ENCODE measurements around the gene TCIRG1.
"Not testable (repeated sequence)": the region's sequence is repeated elsewhere in the genome, so short reads cannot be mapped to it uniquely, and the experiment has no call there.

TCIRG1 gene, protein sequence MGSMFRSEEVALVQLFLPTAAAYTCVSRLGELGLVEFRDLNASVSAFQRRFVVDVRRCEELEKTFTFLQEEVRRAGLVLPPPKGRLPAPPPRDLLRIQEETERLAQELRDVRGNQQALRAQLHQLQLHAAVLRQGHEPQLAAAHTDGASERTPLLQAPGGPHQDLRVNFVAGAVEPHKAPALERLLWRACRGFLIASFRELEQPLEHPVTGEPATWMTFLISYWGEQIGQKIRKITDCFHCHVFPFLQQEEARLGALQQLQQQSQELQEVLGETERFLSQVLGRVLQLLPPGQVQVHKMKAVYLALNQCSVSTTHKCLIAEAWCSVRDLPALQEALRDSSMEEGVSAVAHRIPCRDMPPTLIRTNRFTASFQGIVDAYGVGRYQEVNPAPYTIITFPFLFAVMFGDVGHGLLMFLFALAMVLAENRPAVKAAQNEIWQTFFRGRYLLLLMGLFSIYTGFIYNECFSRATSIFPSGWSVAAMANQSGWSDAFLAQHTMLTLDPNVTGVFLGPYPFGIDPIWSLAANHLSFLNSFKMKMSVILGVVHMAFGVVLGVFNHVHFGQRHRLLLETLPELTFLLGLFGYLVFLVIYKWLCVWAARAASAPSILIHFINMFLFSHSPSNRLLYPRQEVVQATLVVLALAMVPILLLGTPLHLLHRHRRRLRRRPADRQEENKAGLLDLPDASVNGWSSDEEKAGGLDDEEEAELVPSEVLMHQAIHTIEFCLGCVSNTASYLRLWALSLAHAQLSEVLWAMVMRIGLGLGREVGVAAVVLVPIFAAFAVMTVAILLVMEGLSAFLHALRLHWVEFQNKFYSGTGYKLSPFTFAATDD

DNA sequence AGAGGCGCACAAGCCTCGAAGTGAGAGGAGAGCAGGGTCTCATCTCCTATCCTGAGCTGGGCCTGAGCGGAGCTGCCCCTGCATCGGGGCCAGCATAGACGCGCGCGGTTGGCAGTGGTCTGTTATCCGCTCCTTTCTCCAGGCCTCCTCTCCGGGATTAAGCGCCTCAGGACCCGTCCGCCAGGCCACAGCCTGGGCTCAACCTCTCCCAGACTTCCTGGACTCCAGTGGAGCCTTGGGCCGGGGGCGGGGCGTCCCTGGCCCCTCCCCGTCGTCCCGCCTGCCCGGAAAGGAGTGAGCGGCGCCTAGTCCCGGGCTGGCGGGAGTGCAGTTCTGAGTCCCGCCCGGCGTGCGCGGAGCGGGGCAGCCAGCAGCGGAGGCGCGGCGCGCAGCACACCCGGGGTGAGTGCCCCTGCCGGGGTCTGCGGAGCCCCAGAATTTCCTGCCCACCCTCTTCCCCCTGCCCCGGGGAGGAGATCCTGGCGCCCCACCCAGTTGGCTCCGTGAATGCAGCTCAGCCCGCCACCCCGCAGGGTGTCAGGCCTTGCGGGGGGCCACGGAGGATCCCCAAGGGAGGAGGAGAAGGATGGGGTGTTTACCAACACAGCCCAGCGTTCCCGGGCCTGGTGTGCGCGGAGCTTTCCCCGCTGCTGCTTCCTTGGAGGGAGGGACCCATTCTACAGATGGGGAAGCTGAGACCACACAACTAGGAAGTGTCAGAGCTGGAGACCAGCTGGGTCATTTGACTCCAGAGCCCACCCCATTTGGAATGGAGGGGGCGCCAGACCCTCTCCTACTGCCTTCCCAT lies at the start of gene TCIRG1:
Gene TCIRG1, plus strand, starts transcription at position 308 of the 808 bp plus-strand sequence. CDS start 2,247 bp downstream, outside the sequence.
- H3K4me3 ChIP-seq (ENCODE audit: low read depth, low read length): peak within 1 kb of the TSS; percentile 93
- peak; percentile 84 for DNase-seq (ENCODE audit: low read depth)
- TF ChIP-seq, protein P1, sequence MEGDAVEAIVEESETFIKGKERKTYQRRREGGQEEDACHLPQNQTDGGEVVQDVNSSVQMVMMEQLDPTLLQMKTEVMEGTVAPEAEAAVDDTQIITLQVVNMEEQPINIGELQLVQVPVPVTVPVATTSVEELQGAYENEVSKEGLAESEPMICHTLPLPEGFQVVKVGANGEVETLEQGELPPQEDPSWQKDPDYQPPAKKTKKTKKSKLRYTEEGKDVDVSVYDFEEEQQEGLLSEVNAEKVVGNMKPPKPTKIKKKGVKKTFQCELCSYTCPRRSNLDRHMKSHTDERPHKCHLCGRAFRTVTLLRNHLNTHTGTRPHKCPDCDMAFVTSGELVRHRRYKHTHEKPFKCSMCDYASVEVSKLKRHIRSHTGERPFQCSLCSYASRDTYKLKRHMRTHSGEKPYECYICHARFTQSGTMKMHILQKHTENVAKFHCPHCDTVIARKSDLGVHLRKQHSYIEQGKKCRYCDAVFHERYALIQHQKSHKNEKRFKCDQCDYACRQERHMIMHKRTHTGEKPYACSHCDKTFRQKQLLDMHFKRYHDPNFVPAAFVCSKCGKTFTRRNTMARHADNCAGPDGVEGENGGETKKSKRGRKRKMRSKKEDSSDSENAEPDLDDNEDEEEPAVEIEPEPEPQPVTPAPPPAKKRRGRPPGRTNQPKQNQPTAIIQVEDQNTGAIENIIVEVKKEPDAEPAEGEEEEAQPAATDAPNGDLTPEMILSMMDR (IDR thresholded peaks at IDR 0.05; ENCODE audit: insufficient read depth, low read depth, low read length, missing control alignments): no peak

DNA sequence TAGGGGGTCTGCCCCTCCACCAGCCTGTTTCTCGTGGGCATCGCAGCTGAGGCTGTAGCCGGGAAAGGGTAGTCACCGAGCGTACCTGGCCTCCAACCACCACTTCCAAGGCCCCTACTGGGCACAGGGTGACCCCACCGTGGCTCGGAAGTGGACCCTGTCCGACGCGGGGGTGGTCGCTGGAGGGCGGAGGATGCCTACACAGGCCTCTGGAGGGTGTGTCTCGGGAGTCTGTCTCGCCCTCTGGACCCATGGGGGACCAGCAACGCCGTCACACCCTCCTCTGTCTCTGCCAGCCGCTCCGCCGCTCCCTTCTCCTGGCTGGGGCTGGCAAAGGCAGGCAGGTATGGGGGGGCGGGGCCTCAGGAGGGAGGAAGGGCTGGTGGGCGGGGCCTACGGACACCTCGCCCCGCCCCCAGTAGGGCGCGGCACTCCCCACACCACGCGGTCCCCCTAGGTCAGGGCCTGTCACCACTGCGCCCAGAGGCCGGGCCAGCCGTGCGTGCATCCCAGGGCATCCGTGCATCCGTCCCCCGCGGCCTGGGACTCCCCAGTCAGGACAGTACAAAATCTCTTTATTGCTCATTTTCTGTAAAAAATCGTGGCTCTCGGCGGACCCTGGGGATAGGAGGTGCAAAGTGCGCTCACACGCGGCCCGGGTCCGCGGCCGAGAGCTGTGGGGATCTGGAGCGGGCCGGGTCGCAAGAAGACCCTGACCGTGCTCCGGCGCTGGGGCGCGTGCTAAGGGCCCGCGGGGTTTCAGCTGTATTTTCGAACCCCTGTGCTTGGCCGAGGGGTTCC lies 48.1 kb upstream of the TCIRG1 start:
- not testable (repeated sequence) for H3K4me3 ChIP-seq (ENCODE audit: low read depth, low read length)
- DNase-seq (ENCODE audit: low read depth): peak; percentile 50

DNA sequence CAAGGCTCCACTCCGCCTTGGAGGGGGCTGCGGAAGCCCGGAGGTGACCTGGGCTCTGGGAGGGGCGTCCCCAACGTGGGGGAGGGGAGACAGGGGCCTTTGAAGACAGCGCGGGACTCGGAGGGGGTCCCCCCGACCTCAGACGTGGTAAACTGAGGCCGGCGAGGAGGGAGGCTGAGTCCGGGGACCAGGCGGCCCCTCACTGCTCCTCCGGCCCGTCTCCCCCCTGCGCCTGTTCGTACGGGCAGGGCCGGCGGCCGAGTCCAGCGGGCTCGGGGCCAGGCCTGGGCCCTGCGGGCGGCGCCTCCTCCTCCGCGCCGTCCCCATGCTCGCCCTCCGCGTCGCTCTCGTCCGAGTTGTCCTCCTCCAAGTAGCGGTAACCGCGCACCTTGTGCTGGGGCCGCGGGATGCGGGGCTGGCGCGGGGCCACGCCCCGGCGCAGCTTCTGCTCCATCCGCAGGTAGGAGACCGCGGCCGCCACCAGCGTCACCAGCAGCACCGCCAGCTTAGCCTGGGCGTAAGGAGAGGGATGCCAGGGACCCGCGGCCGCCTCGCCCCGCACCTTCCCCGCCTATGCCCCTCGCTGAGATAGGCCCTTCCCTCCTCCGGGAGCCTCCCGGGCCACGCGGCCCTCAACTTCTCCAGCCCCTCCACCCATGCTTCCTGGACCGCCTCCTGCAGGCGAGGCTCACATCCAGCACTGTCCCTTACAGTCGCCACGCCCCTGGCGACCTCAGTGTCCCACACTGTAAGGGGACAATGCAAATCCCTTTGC lies 47.3 kb upstream of the TCIRG1 start:
- not testable (repeated sequence) for H3K4me3 ChIP-seq (ENCODE audit: low read depth, low read length); DNase-seq (ENCODE audit: low read depth)

DNA sequence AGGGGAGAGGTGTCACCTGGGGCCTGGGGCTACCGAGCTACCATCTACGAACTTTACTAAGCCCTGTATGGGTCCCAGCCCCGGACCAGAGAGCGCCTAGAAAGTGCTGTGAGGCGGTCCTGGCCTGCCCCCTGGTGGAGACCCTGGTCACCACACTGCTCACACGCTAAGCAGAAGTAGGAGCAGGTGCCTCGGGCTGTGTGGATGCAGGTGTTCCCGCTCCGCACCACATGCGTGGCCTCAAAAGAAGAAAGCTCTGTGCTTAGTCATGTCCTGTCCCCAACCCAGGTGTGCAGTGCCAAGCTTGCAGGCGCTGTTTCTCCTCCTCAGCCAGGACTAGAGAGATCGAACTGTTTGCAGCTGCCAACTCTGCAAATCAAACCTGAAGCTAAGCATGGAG lies 45.0 kb upstream of the TCIRG1 start:
- peak; percentile 88 for DNase-seq (ENCODE audit: low read depth)
- TF ChIP-seq, protein P1 (IDR thresholded peaks at IDR 0.05; ENCODE audit: insufficient read depth, low read depth, low read length, missing control alignments): peak; percentile 41
- not testable (repeated sequence) for H3K4me3 ChIP-seq (ENCODE audit: low read depth, low read length)

DNA sequence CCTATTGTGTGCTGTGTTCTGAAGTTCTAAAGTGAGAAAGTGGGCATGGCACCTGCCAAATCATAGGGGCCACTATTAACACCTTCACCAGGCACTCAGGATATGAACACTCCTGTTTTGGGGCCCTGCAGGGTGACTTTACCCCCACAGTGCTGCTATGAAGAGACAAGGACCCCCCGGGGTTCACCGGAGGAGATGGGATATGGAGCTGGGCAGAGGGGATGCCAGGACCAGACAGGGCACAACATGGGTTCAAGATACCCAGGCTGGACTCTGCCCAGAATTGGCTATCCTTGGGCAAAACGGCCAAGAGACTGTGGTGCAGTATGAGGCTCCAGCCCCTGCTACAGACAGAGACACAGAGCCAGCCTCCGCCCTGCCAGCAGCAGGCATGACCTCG lies 44.4 kb upstream of the TCIRG1 start:
- peak; percentile 0 for DNase-seq (ENCODE audit: low read depth)
- not testable (repeated sequence) for H3K4me3 ChIP-seq (ENCODE audit: low read depth, low read length)

DNA sequence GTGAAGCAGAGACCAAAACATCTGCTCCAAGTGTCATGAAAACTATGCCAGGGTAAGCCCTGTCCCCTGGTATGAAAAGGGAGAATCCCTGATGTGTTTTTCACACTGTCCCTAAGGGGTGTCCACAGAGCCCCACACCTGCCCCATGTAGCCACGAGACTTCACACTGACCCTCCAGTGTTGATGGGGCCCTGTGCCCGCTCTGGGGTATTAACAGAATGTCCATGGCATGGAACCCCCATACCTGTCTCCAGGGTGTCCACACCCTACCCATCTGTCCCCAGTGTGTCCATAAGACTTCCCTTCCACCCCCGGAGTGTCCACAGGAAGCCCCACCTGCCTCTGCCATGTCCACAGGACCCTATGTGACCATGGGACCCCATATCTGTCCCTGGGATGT lies 43.7 kb upstream of the TCIRG1 start:
- DNase-seq (ENCODE audit: low read depth): peak; percentile 0
- H3K4me3 ChIP-seq (ENCODE audit: low read depth, low read length): not testable (repeated sequence)

DNA sequence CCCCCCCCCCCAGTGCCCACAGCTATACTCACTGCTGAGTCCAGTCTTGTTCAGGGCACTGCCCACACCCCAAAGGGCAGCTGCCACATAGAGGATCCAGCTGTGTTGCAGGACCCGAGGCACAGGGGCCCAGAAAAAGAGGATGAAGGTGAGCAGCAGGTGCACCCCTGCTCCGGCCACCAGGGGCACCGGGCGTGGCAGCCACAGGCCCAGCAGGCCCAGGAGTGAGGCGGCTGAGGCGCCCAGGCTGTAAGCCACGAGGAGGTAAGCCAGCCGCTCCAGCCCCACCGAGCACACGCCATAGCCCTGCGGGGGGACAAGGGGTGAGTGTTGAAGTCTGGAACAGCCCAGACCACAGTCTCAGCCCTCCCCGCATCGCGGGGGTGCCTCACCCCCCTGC lies 43.2 kb upstream of the TCIRG1 start:
- not testable (repeated sequence) for H3K4me3 ChIP-seq (ENCODE audit: low read depth, low read length); DNase-seq (ENCODE audit: low read depth)

DNA sequence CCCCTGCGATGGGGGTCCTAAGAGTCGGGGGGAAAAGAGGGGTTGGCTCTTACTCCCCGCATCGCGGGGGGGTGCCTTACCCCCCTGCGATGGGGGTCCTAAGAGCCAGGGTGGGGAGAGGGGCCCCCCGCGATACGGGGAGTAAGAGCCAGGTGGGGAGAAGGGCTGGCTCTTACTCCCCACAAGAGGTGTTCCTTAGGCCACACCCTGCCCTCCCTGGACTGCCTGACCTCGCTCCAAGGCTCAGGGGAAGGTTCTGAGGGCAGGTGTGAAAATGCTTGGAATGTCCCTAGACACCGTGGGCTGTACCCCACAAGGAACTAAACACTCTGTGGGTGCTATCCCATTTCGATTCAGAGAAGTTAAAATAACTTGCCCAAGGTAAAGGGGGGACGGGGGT lies 42.8 kb upstream of the TCIRG1 start:
- H3K4me3 ChIP-seq (ENCODE audit: low read depth, low read length): no peak overlapping the region
- peak; percentile 0 for DNase-seq (ENCODE audit: low read depth)
- TF ChIP-seq, protein P1 (IDR thresholded peaks at IDR 0.05; ENCODE audit: insufficient read depth, low read depth, low read length, missing control alignments): no peak

Measured in GM12865 (cell line).